Spinal cord (tissue), 10 donors: ENCODE data around the gene NUDT3. TPM values are rescaled to one million over a fixed set of nuclear protein-coding genes. Genes with fewer than 3 reads are reported as not detected.
"Not testable (repeated sequence)": the region's sequence is repeated elsewhere in the genome, so short reads cannot be mapped to it uniquely, and the experiment has no call there.

Experiments used
- DNase-seq, 6 donors: peaks; one replicate each; pipeline versions ENCODE4 v3.0.0 to v3.0.0-alpha.2; 2013 to 2015; ENCODE audit warnings: low spot score in 6 of 6, low read depth in 4 of 6
- H3K27ac ChIP-seq: one replicate; pipeline ENCODE4 v1.5.1; 2013; ENCODE audit warnings: low read depth, low read length, control low read depth
- H3K27me3 ChIP-seq: one replicate; pipeline ENCODE4 v1.6.1; 2013; ENCODE audit warnings: low read length; ENCODE audit not compliant: control insufficient read depth, insufficient read depth
- H3K36me3 ChIP-seq: one replicate; pipeline ENCODE4 v1.6.1; 2013; ENCODE audit warnings: low read length; ENCODE audit not compliant: control insufficient read depth, insufficient read depth
- H3K4me1 ChIP-seq: one replicate; pipeline ENCODE4 v1.6.1; 2013; ENCODE audit warnings: low read length; ENCODE audit not compliant: control insufficient read depth, insufficient read depth
- H3K4me3 ChIP-seq: one replicate; pipeline ENCODE4 v1.5.1; 2013; ENCODE audit warnings: low read depth, low read length, control low read depth
- H3K9me3 ChIP-seq: one replicate; pipeline ENCODE4 v1.6.1; 2013; ENCODE audit warnings: low read length; ENCODE audit not compliant: control insufficient read depth, insufficient read depth
- WGBS: methylation state at CpG from one replicate; pipeline ENCODE4 v1.1.5; 2013; ENCODE audit warnings: missing lambda C conversion rate; ENCODE audit not compliant: insufficient coverage; 5-methylcytosine and 5-hydroxymethylcytosine counted together
- polyA plus RNA-seq, 2 donors: library from polyadenylated mRNA; unstranded; fragments of 120-200 nt; gene quantifications; one replicate each; pipeline ENCODE4 v1.2.1, GENCODE V29; 2013; ENCODE audit not compliant: insufficient read length in 2 of 2
- total RNA-seq, 2 donors: library from RNA; depleted of rRNA in 1 of 2; stranded (reverse); fragments of 120-200 nt in 1 of 2; fragments of >200 nt in 1 of 2; gene quantifications; one replicate each; pipeline versions ENCODE4 v1.2.3 to v1.2.4, GENCODE V29; 2013 to 2014
- donor health status: healthy.

Gene NUDT3
- total and polyA plus RNA-seq, 4 donors, result 43.8 to 106 (median 59.8) TPM

DNA sequence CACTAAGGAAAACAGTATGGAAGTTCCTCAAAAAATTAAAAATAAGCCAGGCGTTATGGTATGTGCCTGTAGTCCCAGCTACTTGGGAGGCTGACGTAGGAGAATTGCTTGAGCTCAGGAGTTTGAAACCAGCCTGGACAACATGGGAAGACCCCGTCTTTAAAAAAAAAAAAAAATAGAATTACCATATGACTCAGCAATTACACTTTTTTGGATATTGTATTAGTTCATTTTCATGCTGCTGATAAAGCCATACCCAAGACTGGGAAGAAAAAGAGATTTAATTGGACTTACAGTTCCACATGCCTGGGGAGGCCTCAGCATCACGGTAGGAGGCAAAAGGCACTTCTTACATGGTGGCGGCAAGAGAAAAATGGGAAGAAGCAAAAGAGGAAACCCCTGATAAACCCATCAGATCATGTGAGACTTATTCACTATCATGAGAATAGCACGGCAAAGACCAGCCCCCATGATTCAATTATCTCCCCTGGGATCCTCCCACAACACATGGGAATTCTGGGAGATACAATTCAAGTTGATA lies 132.9 kb downstream of the NUDT3 start:
- WGBS, result 100% methylated on average over 2 of the region's 6 CpGs
- Histone ChIP-seq H3K36me3 (peaks cover 5% of the 10 kb centered on the region), H3K27ac (no peak overlapping the region), H3K4me1 (no peaks in the 10 kb centered on the region), H3K4me3 (no peak overlapping the region), H3K9me3 (peaks cover 6% of the 10 kb centered on the region), H3K27me3 (no peaks in the 10 kb centered on the region)
- DNase-seq, result no peak

GRCh38 chr6:34252395-34252794 lies 140.1 kb downstream of the NUDT3 start:
- H3K9me3 ChIP-seq, H3K36me3 ChIP-seq, DNase-seq, H3K27me3 ChIP-seq, H3K27ac ChIP-seq, H3K4me3 ChIP-seq: not testable (repeated sequence)
- WGBS, result no CpG with 5 or more reads among the region's 2 CpGs
- peaks cover 24% of the 10 kb centered on the region for H3K4me1 ChIP-seq

- Histone ChIP-seq H3K27me3 (no peaks in the 10 kb centered on the region), H3K4me1 (peaks cover 42% of the 10 kb centered on the region), H3K4me3 (peak overlapping the region; percentile 80), H3K27ac (peak overlapping the region; percentile 88), H3K36me3 (peaks cover 30% of the 10 kb centered on the region), H3K9me3 (no peaks in the 10 kb centered on the region)
- WGBS, result 44% methylated on average over 9 of the region's 18 CpGs
- DNase-seq, result no peak
These were observed 142.8 kb downstream of the NUDT3 start for GRCh38 chr6:34249469-34250261.

GRCh38 chr6:34248727-34249468 lies 143.6 kb downstream of the NUDT3 start, which contains the start of gene SMIM29:
Gene SMIM29 (minus strand): TSS chr6:34249006. CDS start chr6:34247791, 1,215 bp downstream.
- H3K9me3 ChIP-seq, result no peaks in the 10 kb centered on the region
- H3K27ac ChIP-seq, result peak within 1 kb of the TSS; percentile 88
- DNase-seq, result peak; percentile 77 to 99 (median 92)
- WGBS, result under 1% methylated on average over 79 of the region's 79 CpGs
- no peaks in the 10 kb centered on the region for H3K27me3 ChIP-seq
- peaks cover 50% of the 10 kb centered on the region for H3K4me1 ChIP-seq
- peak within 1 kb of the TSS; percentile 85 for H3K4me3 ChIP-seq
- H3K36me3 ChIP-seq, result peaks cover 37% of the 10 kb centered on the region

DNA sequence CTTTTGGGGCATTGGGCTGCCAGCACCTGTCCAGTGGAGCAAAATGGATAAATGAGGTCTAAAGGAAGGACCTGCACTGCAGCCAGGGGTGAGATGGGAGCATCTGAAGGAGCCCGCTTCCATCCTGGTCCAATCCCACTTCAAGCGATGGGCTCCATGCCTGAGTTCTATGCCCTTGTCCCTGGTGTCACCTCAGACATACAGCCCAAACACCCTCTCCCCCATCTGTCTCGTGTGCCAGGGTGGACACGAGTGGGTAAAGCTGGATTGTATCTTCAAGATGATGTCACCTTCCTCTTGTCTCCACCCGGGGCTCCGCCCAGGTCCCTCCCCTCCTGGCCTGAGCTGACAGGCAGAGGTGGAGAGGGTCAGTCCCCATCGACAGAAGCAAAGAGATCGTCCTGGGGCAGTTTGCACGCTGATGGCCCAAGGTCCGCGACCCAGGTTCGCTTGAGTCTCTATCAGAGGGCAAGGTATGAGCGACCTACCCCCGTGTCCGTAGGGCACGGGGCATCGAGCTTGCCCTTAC lies 144.2 kb downstream of the NUDT3 start:
- H3K9me3 ChIP-seq, result no peaks in the 10 kb centered on the region
- H3K36me3 ChIP-seq, result peaks cover 44% of the 10 kb centered on the region
- peak in 2 of 6 donors; percentile 56 to 60 for DNase-seq
- peaks cover 51% of the 10 kb centered on the region for H3K4me1 ChIP-seq
- 8% methylated on average over 16 of the region's 17 CpGs for WGBS
- H3K27me3 ChIP-seq, result no peaks in the 10 kb centered on the region
- H3K4me3 ChIP-seq, result peak overlapping the region; percentile 85
- H3K27ac ChIP-seq, result peak overlapping the region; percentile 73

- DNase-seq, result no peak
- H3K4me3 ChIP-seq, result peak overlapping the region; percentile 85
- H3K27me3 ChIP-seq, result no peaks in the 10 kb centered on the region
- no peaks in the 10 kb centered on the region for H3K9me3 ChIP-seq
- peaks cover 51% of the 10 kb centered on the region for H3K4me1 ChIP-seq
- peak overlapping the region; percentile 73 for H3K27ac ChIP-seq
- 84% methylated on average over 4 of the region's 6 CpGs for WGBS
- peaks cover 47% of the 10 kb centered on the region for H3K36me3 ChIP-seq
These were observed 144.8 kb downstream of the NUDT3 start for GRCh38 chr6:34247481-34248197.

DNA sequence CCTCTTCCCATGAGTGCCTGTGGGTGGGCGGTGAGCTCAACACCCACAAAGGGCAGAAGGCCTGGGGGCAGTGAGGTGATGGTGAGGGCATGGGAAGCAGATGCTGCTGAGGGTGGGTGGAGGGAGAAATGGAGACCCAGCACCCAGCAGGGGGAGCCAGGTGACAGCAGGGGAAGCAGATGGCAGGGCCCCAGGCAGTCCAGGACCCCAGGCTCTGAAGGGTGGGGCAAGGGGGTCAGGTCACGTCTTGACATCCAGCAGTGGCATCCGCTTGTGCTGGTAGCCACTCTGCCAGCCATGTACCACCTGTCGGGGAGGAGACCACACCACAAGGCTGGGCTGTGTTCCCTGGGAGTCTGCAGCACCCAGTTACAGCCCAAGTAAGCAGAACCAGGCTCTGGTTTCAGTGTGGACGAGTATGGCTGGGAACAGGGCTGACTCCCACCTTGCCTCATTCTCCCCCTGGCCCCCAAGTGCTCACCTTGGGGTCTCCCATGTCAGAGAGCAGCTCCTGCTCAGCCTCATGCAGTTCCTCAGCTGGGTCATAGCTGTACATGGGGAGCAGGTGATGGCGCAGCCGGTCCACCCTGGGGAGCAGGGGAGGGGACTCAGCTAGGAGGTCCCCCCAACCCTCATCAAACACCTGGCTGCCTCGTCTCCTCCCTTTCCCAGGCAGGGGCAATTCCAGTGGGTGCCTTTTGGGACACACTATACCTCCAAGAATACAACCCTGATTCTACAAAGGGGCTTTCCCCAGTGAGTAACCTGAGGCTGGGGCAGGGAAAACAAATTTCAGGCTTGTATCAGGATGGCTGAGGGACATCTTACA lies 145.7 kb downstream of the NUDT3 start:
- WGBS, result 55% methylated on average over 8 of the region's 8 CpGs
- DNase-seq, result no peak
- Histone ChIP-seq H3K36me3 (peaks cover 55% of the 10 kb centered on the region), H3K27me3 (no peaks in the 10 kb centered on the region), H3K9me3 (no peaks in the 10 kb centered on the region), H3K4me3 (no peak overlapping the region), H3K27ac (no peak overlapping the region), H3K4me1 (peaks cover 51% of the 10 kb centered on the region)

DNA sequence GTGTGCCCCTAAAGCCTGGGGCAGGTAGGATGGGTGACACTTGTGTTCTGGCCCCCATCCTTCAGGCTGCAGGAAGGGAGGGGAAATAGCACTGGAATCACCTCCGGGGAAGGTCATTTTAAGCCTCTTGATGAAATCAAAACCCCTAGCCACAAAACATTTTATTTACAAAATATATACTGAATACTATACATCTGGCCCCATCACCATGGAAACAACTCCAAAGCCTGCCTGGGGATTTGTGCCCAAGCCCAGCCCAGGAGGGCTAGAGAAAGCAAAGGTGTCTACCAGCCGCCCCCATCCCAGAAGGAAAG lies 146.3 kb downstream of the NUDT3 start:
- Histone ChIP-seq H3K4me3 (no peak overlapping the region), H3K27ac (no peak overlapping the region), H3K36me3 (peaks cover 61% of the 10 kb centered on the region), H3K4me1 (peaks cover 51% of the 10 kb centered on the region), H3K27me3 (no peaks in the 10 kb centered on the region), H3K9me3 (no peaks in the 10 kb centered on the region)
- 25% methylated on average over 1 of the region's 2 CpGs for WGBS
- DNase-seq, result no peak
